H54 (cell line): ENCODE results near the gene KCNK6.

Experiments
- DNase-seq: peaks from one replicate; pipeline ENCODE4 v3.0.0; 2011; ENCODE audit warnings: low spot score, mixed read lengths; ENCODE audit not compliant: insufficient read length
- FAIRE-seq: peaks from 3 replicates; lab custom pipeline; 2011; peaks lifted over from hg19 to GRCh38; lab: Jason Lieb, UNC
- POLR2A ChIP-seq: IDR thresholded peaks from 2 replicates; pipeline ENCODE4 v1.6.1; 2011; ENCODE audit warnings: low read depth, mild to moderate bottlenecking, low read length

Gene KCNK6

GRCh38 chr19:38374332-38375097 is 54.9 kb downstream of the KCNK6 start, which contains the start of gene PSMD8:
PSMD8 (plus strand) TSS chr19:38374571; CDS start chr19:38374602, 31 bp downstream.
- peak; percentile 98 for DNase-seq
- peak; percentile 99 for TF ChIP-seq POLR2A
- peak; percentile 81 for FAIRE-seq

- FAIRE-seq (no peak), DNase-seq (no peak)
- no peak for TF ChIP-seq POLR2A
Measured at GRCh38 chr19:38375098-38375493, 55.5 kb downstream of the KCNK6 start.

GRCh38 chr19:38375748-38376147 is 56.1 kb downstream of the KCNK6 start:
- DNase-seq (no peak), FAIRE-seq (no peak)
- TF ChIP-seq POLR2A: no peak

- FAIRE-seq (no peak), DNase-seq (no peak)
- TF ChIP-seq POLR2A: no peak
Measured at GRCh38 chr19:38376576-38376975, 56.9 kb downstream of the KCNK6 start.

GRCh38 chr19:38377052-38377451 is 57.4 kb downstream of the KCNK6 start:
- FAIRE-seq (no peak), DNase-seq (no peak)
- TF ChIP-seq POLR2A: no peak

DNA sequence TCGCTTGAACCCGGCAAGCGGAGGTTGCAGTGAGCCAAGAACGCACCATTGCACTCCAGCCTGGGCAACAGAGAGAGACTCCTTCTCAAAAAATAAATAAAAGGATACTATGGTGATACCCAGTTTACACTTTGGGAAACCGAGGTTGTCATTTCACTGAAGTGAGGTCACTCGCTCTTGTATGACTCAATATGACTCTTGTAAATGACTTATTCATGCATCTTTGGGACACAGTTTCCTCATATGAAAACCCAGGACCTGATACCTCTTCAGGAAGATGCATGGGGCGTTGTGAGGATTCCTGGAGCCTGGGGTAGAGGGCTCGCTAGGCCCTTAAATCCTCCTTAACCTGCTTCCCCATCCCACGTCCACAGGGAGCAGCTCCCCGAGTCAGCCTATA is 59.2 kb downstream of the KCNK6 start:
- FAIRE-seq (no peak), DNase-seq (no peak)
- TF ChIP-seq POLR2A: no peak

DNA sequence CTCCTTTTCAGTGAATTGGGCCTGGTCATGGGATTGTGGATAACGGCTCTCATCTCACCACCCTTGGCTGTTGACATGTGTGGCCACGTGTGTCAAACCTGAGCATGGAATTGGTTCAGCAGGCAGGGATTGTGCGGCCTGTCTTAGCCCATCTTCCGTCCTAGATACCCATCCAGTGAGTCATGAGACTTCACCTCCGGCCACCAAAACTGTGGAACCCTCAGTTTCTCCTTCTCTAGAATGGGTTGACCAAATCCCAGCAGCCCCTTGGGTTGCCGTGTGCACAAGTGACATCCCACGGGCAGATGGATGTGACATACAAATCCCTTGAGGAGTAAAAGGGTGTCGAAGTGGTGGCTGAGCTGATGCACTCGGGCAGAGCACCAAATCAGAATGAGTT is 61.5 kb downstream of the KCNK6 start:
- no peak for FAIRE-seq
- TF ChIP-seq POLR2A: no peak
- DNase-seq: no peak
